Activated naive CD4-positive, alpha-beta T cell (primary cell): ENCODE results near the gene TTC7B.
A peak's percentile ranks its signal among the peaks of the same experiment; 100 is the strongest.
"Not testable (repeated sequence)": the region's sequence is repeated elsewhere in the genome, so short reads cannot be mapped to it uniquely, and the experiment has no call there.

Source experiments
- DNase-seq, 4 experiments: peaks; one replicate each; lab custom pipeline; 2025; lab: John Stamatoyannopoulos, UW

The TTC7B gene

GRCh38 chr14:90815822-90816662 is at the start of gene TTC7B:
TTC7B (minus strand) TSS chr14:90816430; CDS start chr14:90816295, 135 bp downstream.
- DNase-seq = peak in 1 of 4 experiments; percentile 9

- no peak for DNase-seq
Measured at GRCh38 chr14:90864741-90865140, 48.5 kb upstream of the TTC7B start.

GRCh38 chr14:90858511-90858910 is 42.3 kb upstream of the TTC7B start:
- no peak for DNase-seq

- no peak for DNase-seq
Measured at GRCh38 chr14:90857866-90858265, 41.6 kb upstream of the TTC7B start.

GRCh38 chr14:90856115-90856514 is 39.9 kb upstream of the TTC7B start:
- not testable (repeated sequence) for DNase-seq

GRCh38 chr14:90853116-90853515 is 36.9 kb upstream of the TTC7B start:
- no peak for DNase-seq

- DNase-seq = no peak
Measured at GRCh38 chr14:90851327-90852036, 35.3 kb upstream of the TTC7B start.

GRCh38 chr14:90850487-90850886 is 34.3 kb upstream of the TTC7B start:
- no peak for DNase-seq

- DNase-seq = no peak
Measured at GRCh38 chr14:90849787-90850444, 33.7 kb upstream of the TTC7B start.

- no peak for DNase-seq
Measured at GRCh38 chr14:90848944-90849731, 32.9 kb upstream of the TTC7B start.

- no peak for DNase-seq
Measured at GRCh38 chr14:90846511-90846910, 30.3 kb upstream of the TTC7B start.

- DNase-seq = no peak
Measured at GRCh38 chr14:90844321-90844720, 28.1 kb upstream of the TTC7B start.

GRCh38 chr14:90842726-90843125 is 26.5 kb upstream of the TTC7B start:
- no peak for DNase-seq

- DNase-seq = not testable (repeated sequence)
Measured at GRCh38 chr14:90840667-90841066, 24.4 kb upstream of the TTC7B start.

- DNase-seq = no peak
Measured at GRCh38 chr14:90839889-90840266, 23.6 kb upstream of the TTC7B start.

- no peak for DNase-seq
Measured at GRCh38 chr14:90839024-90839888, 23.0 kb upstream of the TTC7B start.

GRCh38 chr14:90838531-90838930 is 22.3 kb upstream of the TTC7B start:
- not testable (repeated sequence) for DNase-seq

- DNase-seq = no peak
Measured at GRCh38 chr14:90837355-90837754, 21.1 kb upstream of the TTC7B start.

GRCh38 chr14:90836692-90837063 is 20.4 kb upstream of the TTC7B start:
- DNase-seq = no peak

GRCh38 chr14:90831821-90832220 is 15.6 kb upstream of the TTC7B start:
- no peak for DNase-seq
